Lung (tissue), 12 donors: ENCODE data around the gene C1orf198. TPM values are rescaled to one million over a fixed set of nuclear protein-coding genes. Genes with fewer than 3 reads are reported as not detected.
A peak's percentile ranks its signal among the peaks of the same experiment; 100 is the strongest.

Experiments used
- ATAC-seq: fragments of 200-7000 bp; cut with Tn5 transposase; one replicate; pipeline ENCODE4 v1.9.1; 2020; ENCODE audit warnings: moderate number of reproducible peaks; ENCODE audit not compliant: insufficient read depth, low FRiP score
- DNase-seq, 3 donors: peaks; one replicate each; pipeline ENCODE4 v3.0.0-alpha.2; 2013 to 2017
- H3K27ac ChIP-seq, 2 donors: one replicate each; pipeline ENCODE4 v1.5.1; 2013; ENCODE audit warnings: mild to moderate bottlenecking in 2 of 2, moderate library complexity in 2 of 2, control low read depth in 1 of 2, inconsistent platforms in 1 of 2, low read depth in 1 of 2, low read length in 1 of 2
- H3K27me3 ChIP-seq, 3 donors: one replicate each; pipeline ENCODE4 v1.5.1; 2013; ENCODE audit warnings: low read length in 2 of 3; ENCODE audit not compliant: control insufficient read depth in 3 of 3, insufficient read depth in 3 of 3
- H3K36me3 ChIP-seq, 4 donors: one replicate each; pipeline ENCODE4 v1.5.1; 2013; ENCODE audit warnings: low read length in 4 of 4, mild to moderate bottlenecking in 1 of 4, moderate library complexity in 1 of 4; ENCODE audit not compliant: control insufficient read depth in 4 of 4, insufficient read depth in 4 of 4
- H3K4me1 ChIP-seq, 5 donors: one replicate each; pipeline ENCODE4 v1.5.1; 2013; ENCODE audit warnings: low read length in 5 of 5, mild to moderate bottlenecking in 2 of 5, moderate library complexity in 1 of 5; ENCODE audit not compliant: control insufficient read depth in 5 of 5, insufficient read depth in 5 of 5
- H3K4me3 ChIP-seq: one replicate; pipeline ENCODE4 v1.5.1; 2013; ENCODE audit warnings: mild to moderate bottlenecking, control low read depth, moderate library complexity
- H3K9ac ChIP-seq, 2 donors: one replicate each; pipeline ENCODE4 v1.5.1; 2013; ENCODE audit warnings: low read length in 2 of 2, control low read depth in 1 of 2; ENCODE audit not compliant: insufficient read depth in 1 of 2
- H3K9me3 ChIP-seq, 4 donors: one replicate each; pipeline ENCODE4 v1.5.1; 2013; ENCODE audit warnings: low read length in 3 of 4, mild to moderate bottlenecking in 1 of 4, moderate library complexity in 1 of 4; ENCODE audit not compliant: control insufficient read depth in 4 of 4, insufficient read depth in 3 of 4
- CTCF ChIP-seq: IDR thresholded peaks from 2 replicates; pipeline ENCODE4 v1.5.1; 2012; ENCODE audit warnings: mild to moderate bottlenecking; ENCODE audit errors: control extremely low read depth, extremely low read depth
- WGBS, 2 donors: extraction: QIAGEN DNeasy Blood & Tissue Kit; methylation state at CpG; one replicate each; pipeline ENCODE4 v1.1.7; 2013; 5-methylcytosine and 5-hydroxymethylcytosine counted together
- polyA plus RNA-seq, 2 donors: library from polyadenylated mRNA; stranded (reverse); fragments of 200-250 nt; gene quantifications; one replicate each; pipeline ENCODE4 v1.2.1, GENCODE V29; 2013
- total RNA-seq, 2 donors: library from RNA; depleted of rRNA in 1 of 2; stranded (reverse); fragments of >200 nt in 1 of 2; gene quantifications; one replicate each; pipeline ENCODE4 v1.2.1, GENCODE V29; 2014 to 2021
- donor health status: control.
- donor health status: control.
- donor health status: Bipolar disorder and iron deficiency.
- donor health status: healthy.
- donor health status: DM: yes; HTN: yes; CAD: no.

Gene C1orf198
- total and polyA plus RNA-seq, 4 donors, result 25.8 to 109 (median 49.7) TPM

GRCh38 chr1:230843503-230844309 is 24.6 kb downstream of the C1orf198 start:
- peak in 1 of 3 donors; percentile 6 for DNase-seq
- Histone ChIP-seq H3K9me3 (no peaks in the 10 kb centered on the region), H3K27ac (no peak overlapping the region), H3K36me3 (peaks cover 11 to 23% (median 19%) of the 10 kb centered on the region in 4 donors), H3K4me3 (no peak overlapping the region), H3K4me1 (peaks cover 0 to 5% (median 3%) of the 10 kb centered on the region in 5 donors), H3K27me3 (no peaks in the 10 kb centered on the region), H3K9ac (no peak overlapping the region)
- WGBS, 2 donors, result 94 to 97% methylated on average over 28 of the region's 28 CpGs
- no peak for TF ChIP-seq CTCF
- ATAC-seq, result no peak

- no peaks in the 10 kb centered on the region for H3K27me3 ChIP-seq
- 92 to 97% methylated on average over 8 of the region's 8 CpGs for WGBS, 2 donors
- peaks cover 12 to 26% (median 25%) of the 10 kb centered on the region in 4 donors for H3K36me3 ChIP-seq
- H3K27ac ChIP-seq, result peak overlapping the region in 1 of 2 donors; percentile 24
- ATAC-seq (no peak), DNase-seq (peak in 1 of 3 donors; percentile 7)
- H3K4me1 ChIP-seq, result peaks cover 0 to 4% (median 0%) of the 10 kb centered on the region in 5 donors
- H3K4me3 ChIP-seq, result no peak overlapping the region
- no peaks in the 10 kb centered on the region for H3K9me3 ChIP-seq
- no peak overlapping the region for H3K9ac ChIP-seq
- no peak for TF ChIP-seq CTCF
These were observed 25.5 kb downstream of the C1orf198 start for GRCh38 chr1:230842801-230843200.

- TF ChIP-seq CTCF, result no peak
- H3K36me3 ChIP-seq, result peaks cover 12 to 26% (median 23%) of the 10 kb centered on the region in 4 donors
- ATAC-seq, result no peak
- H3K27ac ChIP-seq, result no peak overlapping the region
- H3K9me3 ChIP-seq, result no peaks in the 10 kb centered on the region
- H3K27me3 ChIP-seq, result no peaks in the 10 kb centered on the region
- DNase-seq, result no peak
- peaks cover 0 to 3% (median 2%) of the 10 kb centered on the region in 5 donors for H3K4me1 ChIP-seq
- WGBS, 2 donors, result 87 to 88% methylated on average over 10 of the region's 10 CpGs
- no peak overlapping the region for H3K4me3 ChIP-seq
- no peak overlapping the region for H3K9ac ChIP-seq
These were observed 29.1 kb downstream of the C1orf198 start for GRCh38 chr1:230839173-230839572.
